NCI-H526 treated with DMSO at 0.1 percent for 48 hours (cell line): ENCODE results near the gene EXOSC7.
"Not testable (repeated sequence)": the region's sequence is repeated elsewhere in the genome, so short reads cannot be mapped to it uniquely, and the experiment has no call there.

Experiments used
- DNase-seq: peaks from one replicate; lab custom pipeline; 2025; lab: John Stamatoyannopoulos, UW

EXOSC7 gene

GRCh38 chr3:44962621-44963393 lies 13.2 kb upstream of the EXOSC7 start:
- DNase-seq, result no peak

- DNase-seq, result no peak
Observed at GRCh38 chr3:44963571-44964325, 12.3 kb upstream of the EXOSC7 start.

- DNase-seq, result no peak
Observed at GRCh38 chr3:44965165-44965564, 10.9 kb upstream of the EXOSC7 start.

DNA sequence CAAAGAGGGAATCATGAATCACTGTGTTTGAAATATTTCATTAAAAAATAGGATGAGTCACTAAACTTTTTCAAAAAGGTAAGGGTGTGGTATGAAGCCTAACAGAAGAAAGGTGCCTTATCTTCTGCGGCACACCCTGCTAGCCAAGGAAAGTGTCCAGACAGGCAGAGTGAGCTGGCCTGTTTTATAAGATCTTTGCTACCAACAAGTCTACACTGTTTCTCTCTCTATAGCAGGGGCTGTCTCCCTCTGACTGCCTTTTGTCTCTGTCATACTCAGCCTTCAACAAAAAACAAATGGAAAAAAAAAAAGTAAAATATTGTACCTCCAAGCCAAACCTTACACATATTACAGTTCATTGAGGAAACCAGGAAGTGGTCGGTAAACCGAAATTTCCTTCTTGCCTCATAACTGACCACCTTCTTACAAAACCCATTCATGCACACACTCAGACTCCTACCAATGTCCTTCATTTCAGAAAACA lies 9.2 kb upstream of the EXOSC7 start:
- DNase-seq, result no peak

- no peak for DNase-seq
Observed at GRCh38 chr3:44968447-44968858, 7.6 kb upstream of the EXOSC7 start.

GRCh38 chr3:44969154-44969827 lies 6.8 kb upstream of the EXOSC7 start:
- no peak for DNase-seq

DNA sequence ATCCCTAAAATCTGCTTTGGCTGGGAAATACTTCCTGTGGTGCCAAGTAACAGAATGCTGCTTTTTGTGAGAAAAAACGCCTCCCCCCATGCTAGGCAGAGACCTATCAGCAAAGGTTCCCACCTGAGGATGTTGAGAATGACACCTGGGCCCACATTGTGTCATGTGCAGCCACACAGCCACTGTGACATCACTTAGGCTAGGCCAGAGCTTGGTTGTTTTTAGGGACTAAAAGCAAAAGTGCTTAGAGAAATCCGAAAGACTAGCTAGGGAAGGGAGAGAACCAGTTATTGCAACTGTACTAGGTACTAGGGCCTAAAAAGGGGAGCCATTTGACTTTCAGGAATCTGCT lies 6.2 kb upstream of the EXOSC7 start:
- DNase-seq, result no peak

- no peak for DNase-seq
Observed at GRCh38 chr3:44970926-44971490, 5.0 kb upstream of the EXOSC7 start.

GRCh38 chr3:44974416-44974815 lies 1.6 kb upstream of the EXOSC7 start:
- DNase-seq, result no peak

GRCh38 chr3:44981220-44981619 lies 5.2 kb downstream of the EXOSC7 start:
- no peak for DNase-seq

DNA sequence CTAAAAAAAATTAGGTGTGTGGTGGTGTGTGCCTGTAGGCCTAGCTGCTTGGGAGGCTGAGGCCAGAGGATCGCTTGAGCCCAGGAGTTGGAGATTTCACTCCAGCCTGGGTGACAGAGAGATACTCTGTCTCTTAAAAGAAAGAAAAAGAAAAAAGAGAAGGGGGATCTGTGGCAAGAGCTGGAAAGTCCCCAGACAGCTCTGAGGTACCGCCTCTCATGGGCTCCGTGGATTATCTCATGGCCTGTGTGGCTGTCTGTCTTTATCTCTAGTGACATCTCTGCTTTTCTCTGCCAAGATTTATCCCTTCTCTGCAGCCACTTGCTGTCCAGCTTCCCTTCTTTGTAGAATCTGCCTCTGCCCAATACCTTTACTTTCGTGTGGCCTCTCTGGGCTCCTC lies 5.7 kb downstream of the EXOSC7 start:
- no peak for DNase-seq

DNA sequence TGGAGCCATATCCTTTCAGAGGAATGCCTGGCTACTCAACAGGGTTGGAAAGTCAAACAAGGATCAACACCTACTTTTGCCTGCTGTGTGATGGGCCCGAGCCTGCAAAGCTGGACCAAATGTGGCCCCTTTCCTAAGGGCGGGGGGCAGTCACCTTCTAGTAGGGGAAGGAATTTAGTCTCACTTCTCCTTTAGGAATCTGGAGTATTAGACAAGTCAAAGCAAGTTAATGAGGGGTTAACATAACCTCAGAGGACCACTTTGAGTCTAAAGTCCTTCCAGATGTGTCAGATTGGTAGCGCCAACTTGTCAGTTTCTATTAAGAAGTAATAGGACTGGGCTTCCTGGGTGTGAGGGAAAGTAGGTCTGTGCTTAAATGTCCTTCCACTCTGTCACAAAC lies 6.8 kb downstream of the EXOSC7 start:
- no peak for DNase-seq

GRCh38 chr3:44983484-44983941 lies 7.5 kb downstream of the EXOSC7 start:
- no peak for DNase-seq

- no peak for DNase-seq
Observed at GRCh38 chr3:44984335-44984734, 8.3 kb downstream of the EXOSC7 start.

DNA sequence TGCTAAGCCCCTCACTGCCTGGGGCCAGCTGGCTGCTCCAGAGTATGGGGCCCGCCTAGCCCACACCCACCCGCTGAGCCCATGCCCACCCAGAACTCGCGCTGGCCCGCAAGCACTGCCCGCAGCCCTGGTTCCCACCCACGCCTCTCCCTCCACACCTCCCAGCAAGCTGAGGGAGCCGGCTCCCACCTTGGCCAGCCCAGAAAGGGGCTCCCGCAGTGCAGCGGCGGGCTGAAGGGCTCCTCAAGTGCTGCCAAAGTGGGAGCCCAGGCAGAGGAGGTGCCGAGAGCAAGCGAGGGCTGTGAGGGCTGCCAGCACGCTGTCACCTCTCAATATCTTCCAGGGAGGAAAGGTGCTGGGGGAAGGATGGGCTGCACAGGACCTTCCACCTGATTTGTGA lies 10.3 kb downstream of the EXOSC7 start:
- DNase-seq, result not testable (repeated sequence)

DNA sequence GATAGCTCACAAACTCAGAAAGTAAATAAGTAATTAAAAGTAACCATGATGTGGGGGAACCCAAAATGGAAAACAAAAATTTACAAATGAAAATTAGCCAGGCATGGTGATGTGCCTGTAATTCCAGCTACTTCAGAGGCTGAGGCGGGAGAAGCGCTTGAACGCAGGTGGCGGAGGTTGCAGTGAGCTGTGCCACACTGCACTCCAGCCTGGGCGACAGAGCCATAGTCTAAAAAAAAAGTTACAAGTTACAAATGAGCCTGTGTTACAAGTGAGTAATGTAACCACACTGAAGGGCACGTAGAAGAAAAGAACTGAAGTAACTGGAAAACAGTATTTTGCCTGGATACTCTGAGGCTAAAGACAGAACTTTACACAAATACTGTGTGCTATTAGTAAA lies 11.3 kb downstream of the EXOSC7 start:
- no peak for DNase-seq

- no peak for DNase-seq
Observed at GRCh38 chr3:44988073-44988472, 12.0 kb downstream of the EXOSC7 start.

GRCh38 chr3:44989141-44989540 lies 13.1 kb downstream of the EXOSC7 start:
- no peak for DNase-seq

GRCh38 chr3:44989636-44990373 lies 13.8 kb downstream of the EXOSC7 start:
- DNase-seq, result no peak

DNA sequence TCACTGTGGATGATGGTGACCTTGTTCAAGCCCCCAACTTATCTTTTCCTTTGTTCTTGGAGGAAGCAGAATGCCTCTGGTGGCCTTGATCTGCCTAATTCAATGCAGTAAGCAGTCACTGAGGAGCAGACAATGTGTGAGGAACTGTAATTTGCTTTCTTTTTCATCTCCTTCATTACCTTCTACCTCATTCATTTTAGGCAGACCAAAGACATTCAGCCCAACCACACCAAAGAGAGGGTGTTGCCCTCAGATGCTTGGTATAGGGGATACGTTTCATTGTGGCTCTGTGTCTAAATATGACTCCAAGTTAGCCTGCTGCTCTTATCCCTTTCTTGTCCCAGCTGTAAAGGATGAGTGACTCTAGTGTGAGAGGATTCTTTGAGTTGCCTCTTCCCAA lies 15.3 kb downstream of the EXOSC7 start:
- no peak for DNase-seq

GRCh38 chr3:44992555-44993470 lies 16.8 kb downstream of the EXOSC7 start:
- no peak for DNase-seq
